OCI-LY3 (cell line): ENCODE results near the gene UBXN10.

ENCODE experiments used
- CTCF ChIP-seq: fragments of 200-600, 300-600 bp; sonication (generic); IDR thresholded peaks from 2 replicates; pipeline ENCODE4 v1.5.1; 2014; ENCODE audit warnings: antibody characterized with exemption, low read length, low read depth
- EZH2phosphoT487 ChIP-seq: fragments of 200-600 bp; shearing (Covaris generic); IDR thresholded peaks from 2 replicates; pipeline ENCODE4 v1.6.1; 2018; ENCODE audit warnings: antibody characterized with exemption, mixed run types, low read depth

GRCh38 chr1:20137604-20138003 lies 48.3 kb upstream of the UBXN10 start:
- TF ChIP-seq CTCF (no peak), EZH2phosphoT487 (no peak)
